ENCODE data around the gene ADGRE3. TPM values are rescaled to one million over a fixed set of nuclear protein-coding genes. Genes with fewer than 3 reads are reported as not detected.

Gene ADGRE3
- total RNA-seq, 1 donor from 2014 or later = not detected

- peaks cover 81% of the 10 kb centered on the region for H3K36me3 Mint-ChIP-seq (ENCODE audit: unreplicated experiment)
- no peak overlapping the region for H3K4me3 Mint-ChIP-seq (ENCODE audit: unreplicated experiment)
- DNase-seq (ENCODE audit: extremely low spot score, unreplicated experiment) = no peak
- peaks cover 7% of the 10 kb centered on the region for H3K9me3 Mint-ChIP-seq (ENCODE audit: unreplicated experiment)
- no peaks in the 10 kb centered on the region for H3K27me3 Mint-ChIP-seq (ENCODE audit: unreplicated experiment)
- no peak for TF ChIP-seq CTCF (IDR thresholded peaks at IDR 0.05)
- H3K27ac Mint-ChIP-seq (ENCODE audit: unreplicated experiment) = no peak overlapping the region
- H3K4me1 Mint-ChIP-seq (ENCODE audit: unreplicated experiment) = peaks cover 4% of the 10 kb centered on the region
These were observed 29.8 kb upstream of the ADGRE3 start for GRCh38 chr19:14704450-14704849.

- H3K27me3 Mint-ChIP-seq (ENCODE audit: unreplicated experiment) = no peaks in the 10 kb centered on the region
- H3K36me3 Mint-ChIP-seq (ENCODE audit: unreplicated experiment) = peaks cover 79% of the 10 kb centered on the region
- H3K27ac Mint-ChIP-seq (ENCODE audit: unreplicated experiment) = no peak overlapping the region
- H3K4me3 Mint-ChIP-seq (ENCODE audit: unreplicated experiment) = no peak overlapping the region
- no peak for DNase-seq (ENCODE audit: extremely low spot score, unreplicated experiment)
- TF ChIP-seq CTCF (IDR thresholded peaks at IDR 0.05) = no peak
- peaks cover 4% of the 10 kb centered on the region for H3K4me1 Mint-ChIP-seq (ENCODE audit: unreplicated experiment)
- peaks cover 2% of the 10 kb centered on the region for H3K9me3 Mint-ChIP-seq (ENCODE audit: unreplicated experiment)
These were observed 29.2 kb upstream of the ADGRE3 start for GRCh38 chr19:14703833-14704232.

- no peak overlapping the region for H3K4me3 Mint-ChIP-seq (ENCODE audit: unreplicated experiment)
- H3K27me3 Mint-ChIP-seq (ENCODE audit: unreplicated experiment) = no peaks in the 10 kb centered on the region
- H3K4me1 Mint-ChIP-seq (ENCODE audit: unreplicated experiment) = peaks cover 4% of the 10 kb centered on the region
- no peak for DNase-seq (ENCODE audit: extremely low spot score, unreplicated experiment)
- no peaks in the 10 kb centered on the region for H3K9me3 Mint-ChIP-seq (ENCODE audit: unreplicated experiment)
- H3K27ac Mint-ChIP-seq (ENCODE audit: unreplicated experiment) = no peak overlapping the region
- peaks cover 67% of the 10 kb centered on the region for H3K36me3 Mint-ChIP-seq (ENCODE audit: unreplicated experiment)
- TF ChIP-seq CTCF (IDR thresholded peaks at IDR 0.05) = no peak
These were observed 26.2 kb upstream of the ADGRE3 start for GRCh38 chr19:14700711-14701375.

GRCh38 chr19:14699641-14700040 lies 25.0 kb upstream of the ADGRE3 start:
- no peak for DNase-seq (ENCODE audit: extremely low spot score, unreplicated experiment)
- no peak for TF ChIP-seq CTCF (IDR thresholded peaks at IDR 0.05)
- peak overlapping the region; percentile 63 for H3K27ac Mint-ChIP-seq (ENCODE audit: unreplicated experiment)
- H3K36me3 Mint-ChIP-seq (ENCODE audit: unreplicated experiment) = peaks cover 70% of the 10 kb centered on the region
- peaks cover 4% of the 10 kb centered on the region for H3K4me1 Mint-ChIP-seq (ENCODE audit: unreplicated experiment)
- no peak overlapping the region for H3K4me3 Mint-ChIP-seq (ENCODE audit: unreplicated experiment)
- no peaks in the 10 kb centered on the region for H3K27me3 Mint-ChIP-seq (ENCODE audit: unreplicated experiment)
- no peaks in the 10 kb centered on the region for H3K9me3 Mint-ChIP-seq (ENCODE audit: unreplicated experiment)

GRCh38 chr19:14695471-14695870 lies 20.8 kb upstream of the ADGRE3 start:
- Mint-ChIP-seq H3K9me3 (ENCODE audit: unreplicated experiment) (no peaks in the 10 kb centered on the region), H3K36me3 (ENCODE audit: unreplicated experiment) (peaks cover 36% of the 10 kb centered on the region), H3K27me3 (ENCODE audit: unreplicated experiment) (no peaks in the 10 kb centered on the region), H3K27ac (ENCODE audit: unreplicated experiment) (no peak overlapping the region), H3K4me1 (ENCODE audit: unreplicated experiment) (peaks cover 17% of the 10 kb centered on the region), H3K4me3 (ENCODE audit: unreplicated experiment) (no peak overlapping the region)
- no peak for DNase-seq (ENCODE audit: extremely low spot score, unreplicated experiment)
- TF ChIP-seq CTCF (IDR thresholded peaks at IDR 0.05) = no peak
